Suprapubic skin (tissue), 4 donors: ENCODE data around the gene SLFN12L. TPM values are rescaled to one million over a fixed set of nuclear protein-coding genes. Genes with fewer than 3 reads are reported as not detected.
"Not testable (repeated sequence)": the region's sequence is repeated elsewhere in the genome, so short reads cannot be mapped to it uniquely, and the experiment has no call there.

Experiments
- DNase-seq, 2 donors: peaks; one replicate each; pipeline ENCODE4 v3.0.0-alpha.2; 2019; ENCODE audit warnings: low spot score in 2 of 2
- H3K27ac ChIP-seq: fragments of 200-600 bp; sonication (generic); one replicate; pipeline ENCODE4 v1.5.1; 2019
- H3K27me3 ChIP-seq: fragments of 200-600 bp; sonication (generic); one replicate; pipeline ENCODE4 v1.5.1; 2019
- H3K36me3 ChIP-seq: fragments of 200-600 bp; sonication (generic); one replicate; pipeline ENCODE4 v1.5.1; 2019
- H3K4me1 ChIP-seq: fragments of 200-600 bp; sonication (generic); one replicate; pipeline ENCODE4 v1.5.1; 2019
- H3K4me3 ChIP-seq: fragments of 200-600 bp; sonication (generic); one replicate; pipeline ENCODE4 v1.5.1; 2019; ENCODE audit warnings: mild to moderate bottlenecking
- H3K9me3 ChIP-seq: fragments of 200-600 bp; sonication (generic); one replicate; pipeline ENCODE4 v1.5.1; 2019
- EP300 ChIP-seq: sonication (generic); formaldehyde crosslinking; IDR thresholded peaks from one replicate; pipeline ENCODE4 v1.6.1; 2017; ENCODE audit warnings: antibody characterized with exemption
- POLR2A ChIP-seq, 2 donors: fragments of 450-650 bp; IDR thresholded peaks; one replicate each; pipeline ENCODE4 v1.6.1; 2017; ENCODE audit warnings: antibody characterized with exemption in 2 of 2, mild to moderate bottlenecking in 2 of 2, moderate library complexity in 2 of 2
- POLR2AphosphoS5 ChIP-seq, 3 donors: sonication (generic); formaldehyde crosslinking; IDR thresholded peaks; one replicate each; pipeline ENCODE4 v1.6.1; 2017; ENCODE audit warnings: antibody characterized with exemption in 3 of 3
- WGBS: methylation state at CpG from one replicate; pipeline ENCODE4 v1.1.5; 2018; 5-methylcytosine and 5-hydroxymethylcytosine counted together
- total RNA-seq, 4 donors: library from RNA; depleted of rRNA; stranded (reverse); fragments of >200 nt; gene quantifications; one replicate each; pipeline ENCODE4 v1.1.0, GENCODE V29; 2016
- TF ChIP-seq, protein P1 (sequence below), 2 donors: fragments of 200-600 bp in 1 of 2; fragments of 450-650 bp in 1 of 2; sonication (generic) in 1 of 2; IDR thresholded peaks; one replicate each; pipeline ENCODE4 v1.5.1; 2016 to 2019; ENCODE audit warnings: antibody characterized with exemption in 2 of 2, mild to moderate bottlenecking in 1 of 2, moderate library complexity in 1 of 2

The SLFN12L gene
- total RNA-seq, 4 donors from 2014 or later: 0.39 to 1.6 (median 0.99) TPM

DNA sequence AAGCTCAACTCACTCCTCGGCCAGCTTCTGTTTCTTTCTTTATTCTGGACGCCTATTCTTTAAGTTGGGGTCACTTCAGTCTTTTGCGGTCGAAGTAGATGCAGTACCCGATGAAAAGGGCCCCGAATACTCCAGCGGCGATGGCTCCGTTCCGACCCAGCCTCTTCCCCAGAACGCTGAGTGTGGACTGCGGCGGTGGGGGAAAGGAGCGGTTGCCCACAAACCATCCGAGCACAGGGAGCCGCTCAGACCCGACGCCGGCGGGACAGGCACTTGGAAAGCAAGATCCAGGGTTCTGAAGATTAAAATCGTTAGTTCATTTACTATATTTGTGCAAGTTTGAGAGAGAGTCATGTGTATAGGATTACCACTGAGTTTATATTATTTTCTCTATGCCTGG lies 22.5 kb downstream of the SLFN12L start:
- Histone ChIP-seq H3K4me1 (no peaks in the 10 kb centered on the region), H3K36me3 (no peaks in the 10 kb centered on the region), H3K4me3 (no peak overlapping the region), H3K9me3 (no peaks in the 10 kb centered on the region), H3K27ac (no peak overlapping the region), H3K27me3 (peaks cover 44% of the 10 kb centered on the region)
- DNase-seq: no peak
- WGBS: 62% methylated on average over 21 of the region's 21 CpGs
- TF ChIP-seq POLR2A (IDR thresholded peaks at IDR 0.05) (no peak), EP300 (no peak), POLR2AphosphoS5 (IDR thresholded peaks at IDR 0.05) (no peak)
- TF ChIP-seq, protein P1, sequence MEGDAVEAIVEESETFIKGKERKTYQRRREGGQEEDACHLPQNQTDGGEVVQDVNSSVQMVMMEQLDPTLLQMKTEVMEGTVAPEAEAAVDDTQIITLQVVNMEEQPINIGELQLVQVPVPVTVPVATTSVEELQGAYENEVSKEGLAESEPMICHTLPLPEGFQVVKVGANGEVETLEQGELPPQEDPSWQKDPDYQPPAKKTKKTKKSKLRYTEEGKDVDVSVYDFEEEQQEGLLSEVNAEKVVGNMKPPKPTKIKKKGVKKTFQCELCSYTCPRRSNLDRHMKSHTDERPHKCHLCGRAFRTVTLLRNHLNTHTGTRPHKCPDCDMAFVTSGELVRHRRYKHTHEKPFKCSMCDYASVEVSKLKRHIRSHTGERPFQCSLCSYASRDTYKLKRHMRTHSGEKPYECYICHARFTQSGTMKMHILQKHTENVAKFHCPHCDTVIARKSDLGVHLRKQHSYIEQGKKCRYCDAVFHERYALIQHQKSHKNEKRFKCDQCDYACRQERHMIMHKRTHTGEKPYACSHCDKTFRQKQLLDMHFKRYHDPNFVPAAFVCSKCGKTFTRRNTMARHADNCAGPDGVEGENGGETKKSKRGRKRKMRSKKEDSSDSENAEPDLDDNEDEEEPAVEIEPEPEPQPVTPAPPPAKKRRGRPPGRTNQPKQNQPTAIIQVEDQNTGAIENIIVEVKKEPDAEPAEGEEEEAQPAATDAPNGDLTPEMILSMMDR (IDR thresholded peaks at IDR 0.05): no peak

GRCh38 chr17:35514564-35514963 lies 22.9 kb downstream of the SLFN12L start:
- H3K4me3 ChIP-seq: no peak overlapping the region
- H3K36me3 ChIP-seq: no peaks in the 10 kb centered on the region
- H3K4me1 ChIP-seq: no peaks in the 10 kb centered on the region
- TF ChIP-seq POLR2AphosphoS5 (IDR thresholded peaks at IDR 0.05) (no peak), EP300 (no peak), POLR2A (IDR thresholded peaks at IDR 0.05) (no peak)
- TF ChIP-seq, protein P1 (IDR thresholded peaks at IDR 0.05): no peak
- no peaks in the 10 kb centered on the region for H3K9me3 ChIP-seq
- no peak for DNase-seq
- WGBS: 37% methylated on average over 2 of the region's 2 CpGs
- peaks cover 46% of the 10 kb centered on the region for H3K27me3 ChIP-seq
- H3K27ac ChIP-seq: no peak overlapping the region

GRCh38 chr17:35510052-35510451 lies 27.4 kb downstream of the SLFN12L start:
- no peaks in the 10 kb centered on the region for H3K4me1 ChIP-seq
- H3K27ac ChIP-seq: no peak overlapping the region
- H3K27me3 ChIP-seq: peaks cover 30% of the 10 kb centered on the region
- H3K36me3 ChIP-seq: no peaks in the 10 kb centered on the region
- DNase-seq: no peak
- H3K9me3 ChIP-seq: peaks cover 4% of the 10 kb centered on the region
- TF ChIP-seq EP300 (no peak), POLR2AphosphoS5 (IDR thresholded peaks at IDR 0.05) (no peak), POLR2A (IDR thresholded peaks at IDR 0.05) (no peak)
- TF ChIP-seq, protein P1 (IDR thresholded peaks at IDR 0.05): no peak
- H3K4me3 ChIP-seq: no peak overlapping the region
- WGBS: 56% methylated on average over 2 of the region's 2 CpGs

GRCh38 chr17:35507714-35508113 lies 29.8 kb downstream of the SLFN12L start:
- peaks cover 24% of the 10 kb centered on the region for H3K27me3 ChIP-seq
- not testable (repeated sequence) for H3K4me1 ChIP-seq, H3K4me3 ChIP-seq, H3K27ac ChIP-seq, DNase-seq, H3K9me3 ChIP-seq, H3K36me3 ChIP-seq
- 82% methylated on average over 3 of the region's 3 CpGs for WGBS

- no peak for DNase-seq
- H3K4me3 ChIP-seq: no peak overlapping the region
- TF ChIP-seq EP300 (no peak), POLR2AphosphoS5 (IDR thresholded peaks at IDR 0.05) (no peak), POLR2A (IDR thresholded peaks at IDR 0.05) (no peak)
- TF ChIP-seq, protein P1 (IDR thresholded peaks at IDR 0.05): no peak
- H3K9me3 ChIP-seq: no peaks in the 10 kb centered on the region
- WGBS: 80% methylated on average over 2 of the region's 2 CpGs
- peaks cover 14% of the 10 kb centered on the region for H3K4me1 ChIP-seq
- H3K27ac ChIP-seq: no peak overlapping the region
- H3K36me3 ChIP-seq: no peaks in the 10 kb centered on the region
- peaks cover 80% of the 10 kb centered on the region for H3K27me3 ChIP-seq
Observed at GRCh38 chr17:35499548-35499947, 37.9 kb downstream of the SLFN12L start.
